Measurements from ENCODE around the gene CTBS.

Gene CTBS

DNA sequence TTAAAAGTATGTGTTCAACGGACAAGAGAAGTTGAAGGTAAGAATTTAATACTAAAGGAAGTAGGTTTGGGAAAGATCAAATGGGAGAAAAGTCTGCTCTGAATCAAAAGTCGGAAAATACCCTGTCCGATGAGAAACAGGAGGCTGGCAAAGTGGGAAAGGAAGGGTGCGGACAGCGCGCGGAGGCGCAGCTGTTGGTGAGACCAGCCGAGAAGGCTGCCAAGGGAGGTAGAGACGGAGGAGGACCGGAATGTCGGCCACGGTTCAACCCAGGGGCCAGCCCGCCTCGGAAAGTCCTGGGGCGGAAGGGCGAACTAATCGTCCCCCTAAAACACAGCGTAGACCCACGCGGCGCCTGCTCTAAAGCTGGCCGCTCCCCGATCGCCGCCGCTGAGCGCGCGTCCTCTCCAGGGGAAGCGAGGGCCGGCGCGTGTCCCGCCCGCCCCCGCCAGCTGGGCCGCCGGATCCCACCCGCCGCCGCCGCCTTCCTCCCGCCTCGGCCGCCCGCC, 68.7 kb downstream of the CTBS start:
- no peak for DNase-seq

DNA sequence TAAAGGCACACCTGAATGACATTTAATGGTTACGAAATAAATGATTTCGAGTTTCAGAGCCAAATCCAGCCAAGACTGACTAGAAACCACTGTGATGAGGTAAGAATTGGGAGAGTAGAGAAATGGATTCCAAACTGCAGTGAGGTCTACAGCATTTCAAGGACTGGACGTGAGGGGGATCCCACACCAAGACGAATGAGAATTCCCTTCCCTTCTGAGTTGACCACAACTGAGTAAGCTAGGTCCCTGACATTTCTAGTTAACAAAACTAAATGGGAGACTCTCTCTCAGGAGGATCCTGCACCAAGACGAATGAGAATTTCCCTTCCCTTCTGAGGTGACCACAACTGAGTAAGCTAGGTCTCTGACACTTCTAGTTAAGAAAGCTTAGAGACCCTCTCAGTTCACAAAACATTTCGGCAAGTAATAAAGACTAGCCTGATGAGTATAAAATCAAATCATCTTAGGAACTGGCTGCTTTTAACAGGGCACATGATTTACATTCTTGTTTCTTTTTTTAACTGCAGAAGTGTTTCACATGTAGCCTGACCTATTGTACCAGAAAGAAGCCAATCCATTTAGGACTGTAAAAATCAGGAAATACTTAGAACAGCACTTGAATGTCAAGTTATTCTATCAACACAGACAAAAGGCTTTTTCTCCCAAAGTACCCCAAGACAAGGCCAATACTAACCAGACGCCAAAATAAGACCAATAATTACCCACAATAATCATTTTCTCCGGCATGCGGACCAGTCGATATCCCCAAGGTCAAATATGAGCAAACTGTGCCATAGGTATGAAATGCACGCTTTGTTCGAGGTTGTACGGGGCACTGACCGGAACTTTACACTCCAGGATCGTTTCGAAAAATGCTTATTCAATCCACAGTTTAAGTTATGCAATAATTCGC, 69.4 kb downstream of the CTBS start:
- no peak for DNase-seq

DNA sequence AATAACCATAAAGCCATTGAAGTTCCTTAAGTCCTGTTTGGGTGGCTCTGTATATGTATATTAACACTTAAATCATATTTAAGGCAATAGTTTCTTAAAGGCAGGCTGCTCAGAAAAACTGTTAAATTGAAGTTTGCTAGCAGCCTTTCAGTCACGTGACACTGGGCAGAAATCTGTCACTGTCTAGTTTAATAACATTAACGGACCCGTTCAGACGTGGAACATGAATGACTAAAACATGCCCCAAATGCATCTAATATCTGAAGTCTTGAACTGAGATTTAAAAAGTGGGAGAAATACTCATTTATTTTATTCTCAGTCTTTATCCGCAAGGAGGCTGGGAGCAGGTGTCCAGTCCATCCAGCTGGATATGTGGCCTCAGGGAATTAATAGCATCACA, 71.3 kb downstream of the CTBS start:
- DNase-seq, result no peak

Measured in CD4-positive, alpha-beta T cell treated with Interleukin-15 for 1 hour (primary cell).